AG10803 (cell line): ENCODE results near the gene GCAT.

ENCODE experiments used
- DNase-seq: peaks from one replicate; pipeline ENCODE4 v3.0.0; 2010; ENCODE audit warnings: low read depth
- H3K4me3 ChIP-seq: 2 replicates; pipeline ENCODE4 v1.5.1; 2011; ENCODE audit warnings: mild to moderate bottlenecking, low read length, control low read depth
- TF ChIP-seq, protein P1 (sequence below): conservative IDR thresholded peaks from 2 replicates; pipeline ENCODE4 v1.5.1; 2011; ENCODE audit warnings: mild to moderate bottlenecking, low read length, control low read depth, inconsistent platforms

The GCAT gene

DNA sequence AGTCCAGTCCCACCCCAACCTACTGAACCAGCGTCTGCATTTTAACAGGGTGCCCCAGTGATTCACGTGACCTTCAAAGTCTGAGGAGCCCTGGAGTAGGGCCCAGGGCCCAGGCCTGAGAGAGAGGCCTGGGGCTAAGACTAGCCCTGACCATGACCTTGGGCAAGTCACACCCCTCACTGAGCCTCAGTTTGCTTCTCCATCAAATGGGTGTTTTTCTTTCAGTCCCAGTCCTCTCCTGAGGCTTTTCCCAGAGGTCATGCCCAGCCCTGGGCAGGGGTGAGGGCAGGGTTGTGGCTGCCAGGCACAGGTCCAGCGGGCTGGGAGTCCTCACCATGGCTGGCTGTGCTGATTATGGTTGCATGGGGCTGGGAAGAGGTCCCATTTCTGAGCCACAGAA is 33.0 kb upstream of the GCAT start:
- H3K4me3 ChIP-seq, result no peak overlapping the region
- no peak for DNase-seq
- TF ChIP-seq, protein P1, sequence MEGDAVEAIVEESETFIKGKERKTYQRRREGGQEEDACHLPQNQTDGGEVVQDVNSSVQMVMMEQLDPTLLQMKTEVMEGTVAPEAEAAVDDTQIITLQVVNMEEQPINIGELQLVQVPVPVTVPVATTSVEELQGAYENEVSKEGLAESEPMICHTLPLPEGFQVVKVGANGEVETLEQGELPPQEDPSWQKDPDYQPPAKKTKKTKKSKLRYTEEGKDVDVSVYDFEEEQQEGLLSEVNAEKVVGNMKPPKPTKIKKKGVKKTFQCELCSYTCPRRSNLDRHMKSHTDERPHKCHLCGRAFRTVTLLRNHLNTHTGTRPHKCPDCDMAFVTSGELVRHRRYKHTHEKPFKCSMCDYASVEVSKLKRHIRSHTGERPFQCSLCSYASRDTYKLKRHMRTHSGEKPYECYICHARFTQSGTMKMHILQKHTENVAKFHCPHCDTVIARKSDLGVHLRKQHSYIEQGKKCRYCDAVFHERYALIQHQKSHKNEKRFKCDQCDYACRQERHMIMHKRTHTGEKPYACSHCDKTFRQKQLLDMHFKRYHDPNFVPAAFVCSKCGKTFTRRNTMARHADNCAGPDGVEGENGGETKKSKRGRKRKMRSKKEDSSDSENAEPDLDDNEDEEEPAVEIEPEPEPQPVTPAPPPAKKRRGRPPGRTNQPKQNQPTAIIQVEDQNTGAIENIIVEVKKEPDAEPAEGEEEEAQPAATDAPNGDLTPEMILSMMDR, result no peak

DNA sequence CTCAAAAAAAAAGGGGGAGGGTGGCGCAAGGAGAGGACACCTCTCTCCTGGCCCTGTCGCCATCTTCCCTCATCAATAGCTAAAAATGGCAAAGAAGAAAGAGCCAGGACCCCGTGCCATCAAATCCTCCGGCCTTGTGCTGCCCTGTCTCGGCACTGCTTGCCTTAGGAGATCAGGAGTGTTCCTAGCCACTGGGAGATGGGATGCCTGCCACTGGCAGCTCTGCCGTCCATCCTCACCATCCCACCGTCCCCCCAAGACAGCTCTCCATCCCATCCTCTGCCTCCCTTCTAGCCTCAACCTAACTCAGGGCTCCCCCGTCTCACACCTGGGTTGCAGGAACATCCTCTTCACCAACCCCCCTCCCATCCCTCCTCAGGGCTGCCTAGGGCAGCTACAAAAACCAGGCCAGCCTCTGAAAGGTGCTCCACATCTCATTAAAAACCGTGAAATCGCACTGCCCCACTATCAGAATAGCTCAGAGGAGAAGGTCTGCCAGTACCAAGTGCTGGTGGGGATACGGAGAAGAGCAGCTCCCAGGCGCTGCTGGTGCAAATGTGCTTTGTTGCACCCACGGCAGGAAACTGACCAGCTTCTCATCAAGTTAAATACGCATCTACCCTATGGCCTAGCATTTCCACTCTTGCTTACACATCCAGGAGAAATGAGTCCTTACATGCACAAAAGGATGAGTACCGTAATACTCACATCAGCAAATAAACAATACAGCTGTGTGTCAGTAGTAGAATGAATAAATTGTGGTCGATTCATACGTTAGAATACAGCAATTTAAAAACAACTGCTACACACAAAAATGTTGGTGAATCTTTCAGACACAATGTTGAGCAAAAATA is 31.7 kb upstream of the GCAT start:
- TF ChIP-seq, protein P1, result no peak
- DNase-seq, result peak; percentile 74

DNA sequence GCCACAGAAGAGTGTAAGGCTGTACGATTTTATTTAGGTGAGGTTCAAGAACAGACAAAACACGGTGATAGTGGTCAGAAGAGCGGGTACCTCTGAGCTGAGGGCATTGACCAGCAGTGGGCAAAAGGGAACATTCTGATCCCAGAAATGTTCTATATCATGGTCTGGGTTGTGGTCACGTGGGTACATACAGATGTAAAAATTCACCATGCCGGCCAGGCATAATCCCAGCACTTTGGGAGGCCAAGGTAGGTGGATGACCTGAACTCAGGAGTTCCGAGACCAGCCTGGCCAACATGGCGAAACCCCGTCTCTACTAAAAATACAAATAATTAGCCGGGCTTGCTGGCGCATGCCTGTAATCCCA is 31.1 kb upstream of the GCAT start:
- TF ChIP-seq, protein P1, result no peak
- no peak overlapping the region for H3K4me3 ChIP-seq
- no peak for DNase-seq

More for the DNA sequence above, 31.7 kb upstream of the GCAT start:
- H3K4me3 ChIP-seq, result no peak overlapping the region

DNA sequence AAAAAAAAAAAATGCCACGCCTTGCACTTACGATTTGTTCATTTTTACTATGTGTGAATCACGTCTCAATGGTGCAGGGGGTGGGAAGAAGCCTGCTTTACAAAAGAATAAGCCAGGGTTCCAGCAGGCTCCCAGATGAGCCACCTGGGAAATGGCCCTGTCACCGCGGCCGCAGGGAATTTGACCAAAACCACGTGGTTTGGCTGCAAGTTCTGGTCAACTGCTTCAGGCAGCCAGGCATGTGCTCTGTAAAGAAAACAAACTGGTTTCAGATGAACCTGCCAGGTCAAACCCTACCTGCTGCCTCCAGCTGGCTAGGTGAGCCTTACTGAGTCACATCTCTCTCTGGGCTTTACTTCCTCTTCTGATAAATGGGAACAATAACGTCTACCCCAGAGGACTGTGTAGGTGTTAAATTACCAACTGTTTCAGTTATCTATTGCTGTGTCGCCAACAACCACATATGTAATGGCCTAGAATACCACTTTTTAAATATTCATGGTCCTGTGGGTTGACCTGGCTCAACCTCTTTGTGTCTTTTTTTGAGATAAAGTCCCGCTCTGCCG is 30.5 kb upstream of the GCAT start:
- H3K4me3 ChIP-seq, result no peak overlapping the region
- TF ChIP-seq, protein P1, result no peak
- peak; percentile 89 for DNase-seq

DNA sequence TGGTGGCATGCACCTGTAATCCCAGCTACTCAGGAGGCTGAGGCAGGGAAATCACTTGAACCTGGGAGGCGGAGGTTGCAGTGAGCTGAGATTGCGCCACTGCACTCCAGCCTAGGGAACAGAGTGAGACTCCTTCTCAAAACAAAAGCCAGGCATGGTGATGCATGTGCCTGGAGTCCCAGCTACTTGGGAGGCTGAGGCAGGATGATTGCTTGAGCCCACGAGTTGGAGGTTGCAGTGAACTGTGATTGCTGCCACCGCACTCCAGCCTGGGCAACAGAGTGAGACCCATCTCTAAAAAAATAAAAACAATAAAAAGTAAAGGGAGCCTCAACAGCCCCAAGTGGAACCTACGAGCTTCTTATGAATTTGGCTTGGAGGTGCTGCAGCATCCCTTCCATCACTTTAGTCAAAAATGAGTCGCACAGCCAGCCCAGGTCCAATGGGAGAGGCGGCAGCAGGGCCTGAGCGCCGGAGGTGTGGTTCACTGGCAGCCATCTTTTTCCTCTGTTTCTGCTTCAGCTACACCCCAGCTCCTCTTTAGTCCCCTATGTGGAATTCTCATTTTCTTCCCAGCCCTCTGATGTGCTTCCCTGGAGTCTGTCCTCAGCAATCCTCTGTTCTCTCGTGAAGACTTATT is 29.2 kb upstream of the GCAT start:
- no peak overlapping the region for H3K4me3 ChIP-seq
- TF ChIP-seq, protein P1, result no peak
- no peak for DNase-seq

DNA sequence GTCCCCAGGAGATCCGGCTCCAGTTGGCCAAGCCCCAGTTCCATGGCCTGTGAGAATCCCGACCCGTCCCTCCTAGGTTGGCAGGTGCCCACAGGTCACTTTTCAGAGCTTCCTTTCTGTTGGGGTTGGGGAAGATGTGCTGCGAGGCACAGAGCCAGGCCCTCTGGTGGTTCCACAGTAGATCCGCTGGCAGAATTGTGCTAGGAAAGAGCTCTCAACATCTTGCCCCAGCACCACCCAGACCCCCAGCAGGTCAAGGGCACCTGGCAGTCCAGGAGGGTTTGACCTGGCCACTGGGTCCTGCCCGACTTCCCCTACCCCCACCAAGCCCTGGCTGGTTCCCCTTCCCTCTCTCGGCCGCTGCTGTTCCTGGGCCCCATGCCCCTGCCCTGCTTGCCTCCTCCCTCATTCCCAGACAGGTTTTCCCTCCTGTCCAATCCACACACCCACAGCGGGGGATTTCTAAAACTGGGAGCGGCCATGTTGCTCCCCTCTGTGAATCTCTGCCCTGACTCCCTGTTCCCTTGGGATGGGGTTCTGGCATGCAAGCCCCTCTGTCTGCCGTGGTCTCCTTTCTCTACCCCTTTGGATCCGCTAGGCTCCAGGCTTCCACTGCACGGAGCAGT is 26.2 kb upstream of the GCAT start:
- TF ChIP-seq, protein P1, result peak; percentile 49
- no peak overlapping the region for H3K4me3 ChIP-seq
- DNase-seq, result no peak
